HG03196 (cell line): ENCODE results near the gene SKA1.
"Not testable (repeated sequence)": the region's sequence is repeated elsewhere in the genome, so short reads cannot be mapped to it uniquely, and the experiment has no call there.

Source experiments
- ATAC-seq: cut with Tn5 transposase; IDR thresholded peaks from one replicate; pipeline ENCODE4 v1.9.1; 2021; ENCODE audit not compliant: unreplicated experiment

Gene SKA1

GRCh38 chr18:50393802-50394201, 19.0 kb downstream of the SKA1 start:
- no peak for ATAC-seq

- ATAC-seq, result no peak
These were observed 20.2 kb downstream of the SKA1 start for GRCh38 chr18:50395093-50395492.

GRCh38 chr18:50396005-50396660, 21.3 kb downstream of the SKA1 start:
- no peak for ATAC-seq

GRCh38 chr18:50397023-50397422, 22.2 kb downstream of the SKA1 start:
- no peak for ATAC-seq

GRCh38 chr18:50398099-50398498, 23.3 kb downstream of the SKA1 start:
- no peak for ATAC-seq

GRCh38 chr18:50398947-50399346, 24.1 kb downstream of the SKA1 start:
- no peak for ATAC-seq

GRCh38 chr18:50399582-50399981, 24.7 kb downstream of the SKA1 start:
- ATAC-seq, result no peak

- ATAC-seq, result not testable (repeated sequence)
These were observed 25.6 kb downstream of the SKA1 start for GRCh38 chr18:50400438-50400837.

GRCh38 chr18:50401295-50401694, 26.4 kb downstream of the SKA1 start:
- ATAC-seq, result no peak

GRCh38 chr18:50401888-50402287, 27.0 kb downstream of the SKA1 start:
- no peak for ATAC-seq

- ATAC-seq, result not testable (repeated sequence)
These were observed 30.1 kb downstream of the SKA1 start for GRCh38 chr18:50404752-50405581.

- ATAC-seq, result no peak
These were observed 30.9 kb downstream of the SKA1 start for GRCh38 chr18:50405582-50406271.

- no peak for ATAC-seq
These were observed 34.4 kb downstream of the SKA1 start for GRCh38 chr18:50409236-50409635.

- ATAC-seq, result no peak
These were observed 35.2 kb downstream of the SKA1 start for GRCh38 chr18:50410008-50410407.

GRCh38 chr18:50410894-50411293, 36.0 kb downstream of the SKA1 start:
- ATAC-seq, result no peak

GRCh38 chr18:50416832-50417231, 42.0 kb downstream of the SKA1 start:
- not testable (repeated sequence) for ATAC-seq

- not testable (repeated sequence) for ATAC-seq
These were observed 42.9 kb downstream of the SKA1 start for GRCh38 chr18:50417705-50418104.

GRCh38 chr18:50418650-50419049, 43.8 kb downstream of the SKA1 start:
- no peak for ATAC-seq

GRCh38 chr18:50422286-50422898, 47.5 kb downstream of the SKA1 start:
- no peak for ATAC-seq

GRCh38 chr18:50424877-50425690, 50.2 kb downstream of the SKA1 start:
- ATAC-seq, result no peak

- no peak for ATAC-seq
These were observed 53.0 kb downstream of the SKA1 start for GRCh38 chr18:50427896-50428295.
